ENCODE data around the gene CPLANE2.

Gene CPLANE2

DNA sequence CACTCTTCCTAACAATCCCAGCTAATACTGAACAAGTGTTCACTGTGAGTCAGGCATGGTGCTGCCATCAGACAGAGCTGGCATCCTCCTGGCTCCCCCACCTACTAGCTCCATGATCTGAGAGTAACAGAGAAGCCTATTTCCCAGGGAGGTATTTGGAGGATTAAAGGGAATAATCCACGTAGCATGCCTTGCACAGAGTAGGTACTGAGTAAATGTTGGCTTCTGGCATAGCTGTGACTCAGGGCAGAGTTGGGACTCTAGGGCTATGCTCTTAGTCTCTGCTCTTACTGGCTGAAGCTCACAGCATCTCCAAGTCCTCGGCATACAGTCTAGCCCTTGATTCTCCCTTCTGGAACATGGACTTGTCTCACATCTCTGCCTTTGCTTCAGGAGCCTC, 32.8 kb downstream of the CPLANE2 start:
- TF ChIP-seq, protein P1, sequence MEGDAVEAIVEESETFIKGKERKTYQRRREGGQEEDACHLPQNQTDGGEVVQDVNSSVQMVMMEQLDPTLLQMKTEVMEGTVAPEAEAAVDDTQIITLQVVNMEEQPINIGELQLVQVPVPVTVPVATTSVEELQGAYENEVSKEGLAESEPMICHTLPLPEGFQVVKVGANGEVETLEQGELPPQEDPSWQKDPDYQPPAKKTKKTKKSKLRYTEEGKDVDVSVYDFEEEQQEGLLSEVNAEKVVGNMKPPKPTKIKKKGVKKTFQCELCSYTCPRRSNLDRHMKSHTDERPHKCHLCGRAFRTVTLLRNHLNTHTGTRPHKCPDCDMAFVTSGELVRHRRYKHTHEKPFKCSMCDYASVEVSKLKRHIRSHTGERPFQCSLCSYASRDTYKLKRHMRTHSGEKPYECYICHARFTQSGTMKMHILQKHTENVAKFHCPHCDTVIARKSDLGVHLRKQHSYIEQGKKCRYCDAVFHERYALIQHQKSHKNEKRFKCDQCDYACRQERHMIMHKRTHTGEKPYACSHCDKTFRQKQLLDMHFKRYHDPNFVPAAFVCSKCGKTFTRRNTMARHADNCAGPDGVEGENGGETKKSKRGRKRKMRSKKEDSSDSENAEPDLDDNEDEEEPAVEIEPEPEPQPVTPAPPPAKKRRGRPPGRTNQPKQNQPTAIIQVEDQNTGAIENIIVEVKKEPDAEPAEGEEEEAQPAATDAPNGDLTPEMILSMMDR (IDR thresholded peaks at IDR 0.05; ENCODE audit: insufficient read depth, low read length, poor library complexity, severe bottlenecking): no peak
- DNase-seq (ENCODE audit: extremely low read depth, insufficient read length): no peak
- Histone ChIP-seq H3K27me3 (replicated peaks; ENCODE audit: control insufficient read depth, insufficient read depth, low read length) (no peaks in the 10 kb centered on the region), H3K36me3 (ENCODE audit: control insufficient read depth, insufficient read depth, low read length) (no peaks in the 10 kb centered on the region), H3K4me3 (replicated peaks; ENCODE audit: low read depth, low read length) (no peak overlapping the region)

DNA sequence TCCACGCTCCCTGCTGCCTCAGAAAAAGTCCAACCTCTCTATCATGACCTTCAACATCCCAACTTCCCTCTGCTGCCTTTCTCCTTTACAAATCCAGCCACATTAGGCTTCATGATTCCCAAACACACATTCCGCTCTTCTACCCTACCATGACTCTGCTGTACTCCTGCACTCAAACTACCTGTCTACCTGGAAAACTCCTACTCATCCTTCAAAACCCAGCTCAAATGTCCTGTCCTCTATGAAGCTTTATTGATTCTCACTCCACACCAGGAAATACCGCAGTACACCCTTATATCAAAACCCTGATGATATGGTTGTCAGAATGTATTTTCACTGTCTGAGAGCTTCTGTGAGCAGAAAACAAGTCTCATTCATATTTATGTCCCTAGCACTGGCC, 33.4 kb downstream of the CPLANE2 start:
- no peaks in the 10 kb centered on the region for H3K36me3 ChIP-seq (ENCODE audit: control insufficient read depth, insufficient read depth, low read length)
- no peak for DNase-seq (ENCODE audit: extremely low read depth, insufficient read length)
- no peaks in the 10 kb centered on the region for H3K27me3 ChIP-seq (replicated peaks; ENCODE audit: control insufficient read depth, insufficient read depth, low read length)
- H3K4me3 ChIP-seq (replicated peaks; ENCODE audit: low read depth, low read length): no peak overlapping the region
- TF ChIP-seq, protein P1 (IDR thresholded peaks at IDR 0.05; ENCODE audit: insufficient read depth, low read length, poor library complexity, severe bottlenecking): no peak

DNA sequence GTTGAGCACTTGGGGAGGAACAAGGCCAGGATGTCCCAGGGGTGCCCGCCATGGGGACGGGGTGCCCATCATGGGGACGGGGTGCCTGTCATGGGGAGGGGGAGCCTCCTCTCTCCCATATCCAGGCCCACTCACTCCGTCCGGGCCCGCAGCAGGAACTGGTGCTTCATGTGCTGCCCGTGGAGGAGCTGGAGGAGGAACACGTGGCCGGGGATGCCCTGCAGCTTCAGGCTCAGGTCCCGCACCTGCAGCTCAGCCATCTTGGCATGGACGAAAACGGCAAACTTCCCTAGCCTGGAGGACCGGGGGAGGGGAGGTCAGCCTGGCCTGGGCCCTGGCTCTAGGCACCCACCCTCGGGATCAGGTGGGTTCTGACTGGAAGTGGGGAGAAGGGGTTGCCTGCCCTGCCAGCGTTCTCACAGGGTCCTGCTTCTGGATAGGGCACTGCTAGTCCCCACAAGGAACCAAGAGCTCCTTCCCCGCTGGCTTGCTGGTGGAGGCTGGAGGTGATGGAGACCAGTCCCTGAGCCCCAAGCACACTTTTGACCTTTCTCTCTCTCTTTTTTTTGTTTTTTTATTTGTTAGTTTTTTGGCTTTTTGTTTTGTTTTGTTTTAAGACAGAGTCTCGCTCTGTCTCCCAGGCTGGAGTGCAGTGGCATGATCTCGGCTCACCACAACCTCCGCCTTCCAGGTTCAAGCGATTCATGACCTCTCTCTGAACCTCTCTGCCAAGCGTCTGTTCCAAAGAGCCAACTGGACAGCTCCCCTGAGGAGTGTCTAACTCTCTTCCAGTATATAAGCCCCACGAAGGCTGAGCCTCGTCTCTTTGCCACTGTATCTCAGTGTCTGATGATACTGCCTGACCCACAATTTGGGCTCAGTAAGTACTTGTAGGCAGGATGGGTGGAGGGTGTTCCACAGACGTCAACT, 34.4 kb downstream of the CPLANE2 start:
- TF ChIP-seq, protein P1 (IDR thresholded peaks at IDR 0.05; ENCODE audit: insufficient read depth, low read length, poor library complexity, severe bottlenecking): no peak
- Histone ChIP-seq H3K27me3 (replicated peaks; ENCODE audit: control insufficient read depth, insufficient read depth, low read length) (no peaks in the 10 kb centered on the region), H3K36me3 (ENCODE audit: control insufficient read depth, insufficient read depth, low read length) (no peaks in the 10 kb centered on the region), H3K4me3 (replicated peaks; ENCODE audit: low read depth, low read length) (no peak overlapping the region)
- DNase-seq (ENCODE audit: extremely low read depth, insufficient read length): no peak

DNA sequence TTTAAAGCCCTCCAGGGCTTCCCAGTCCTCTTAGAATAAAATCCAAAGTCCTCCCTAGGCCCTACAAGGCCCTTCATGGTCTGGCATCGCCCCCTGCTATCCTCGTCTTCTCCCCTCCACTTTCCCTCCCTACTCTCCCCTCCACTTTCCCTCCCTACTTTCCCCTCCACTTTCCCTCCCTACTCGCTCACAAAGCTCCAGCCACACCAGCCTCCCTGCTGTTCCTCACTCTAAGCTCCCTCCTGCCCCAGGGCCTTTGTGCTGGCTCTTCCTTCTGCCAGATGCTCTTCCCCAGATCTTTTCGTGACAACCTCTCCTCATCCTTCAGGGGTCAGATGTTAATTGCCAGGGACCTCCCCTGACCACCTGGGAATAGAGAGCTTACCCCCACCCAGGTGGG, 37.3 kb downstream of the CPLANE2 start:
- Histone ChIP-seq H3K27me3 (replicated peaks; ENCODE audit: control insufficient read depth, insufficient read depth, low read length) (no peaks in the 10 kb centered on the region), H3K4me3 (replicated peaks; ENCODE audit: low read depth, low read length) (no peak overlapping the region), H3K36me3 (ENCODE audit: control insufficient read depth, insufficient read depth, low read length) (no peaks in the 10 kb centered on the region)
- TF ChIP-seq, protein P1 (IDR thresholded peaks at IDR 0.05; ENCODE audit: insufficient read depth, low read length, poor library complexity, severe bottlenecking): no peak
- no peak for DNase-seq (ENCODE audit: extremely low read depth, insufficient read length)

DNA sequence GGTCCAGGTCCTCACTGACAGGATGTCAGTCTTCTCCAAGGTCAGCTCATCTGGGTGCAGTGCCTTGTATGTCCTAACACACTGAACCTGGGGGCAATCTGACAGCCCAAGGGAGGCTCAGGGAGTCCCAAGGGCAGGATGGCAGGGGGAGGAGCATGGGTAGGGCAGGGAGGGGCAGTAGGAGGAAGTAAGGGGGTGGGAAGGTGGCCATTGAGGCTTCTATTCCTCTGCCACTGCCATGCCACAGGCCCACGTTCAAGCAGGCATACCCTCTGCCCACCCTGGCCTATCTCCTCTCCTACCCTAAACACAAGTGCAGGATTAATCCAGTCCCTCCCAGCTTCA, 37.9 kb downstream of the CPLANE2 start:
- Histone ChIP-seq H3K27me3 (replicated peaks; ENCODE audit: control insufficient read depth, insufficient read depth, low read length) (no peaks in the 10 kb centered on the region), H3K36me3 (ENCODE audit: control insufficient read depth, insufficient read depth, low read length) (no peaks in the 10 kb centered on the region), H3K4me3 (replicated peaks; ENCODE audit: low read depth, low read length) (no peak overlapping the region)
- TF ChIP-seq, protein P1 (IDR thresholded peaks at IDR 0.05; ENCODE audit: insufficient read depth, low read length, poor library complexity, severe bottlenecking): no peak
- DNase-seq (ENCODE audit: extremely low read depth, insufficient read length): no peak
